Measurements from ENCODE around the gene RNF26.

DNA sequence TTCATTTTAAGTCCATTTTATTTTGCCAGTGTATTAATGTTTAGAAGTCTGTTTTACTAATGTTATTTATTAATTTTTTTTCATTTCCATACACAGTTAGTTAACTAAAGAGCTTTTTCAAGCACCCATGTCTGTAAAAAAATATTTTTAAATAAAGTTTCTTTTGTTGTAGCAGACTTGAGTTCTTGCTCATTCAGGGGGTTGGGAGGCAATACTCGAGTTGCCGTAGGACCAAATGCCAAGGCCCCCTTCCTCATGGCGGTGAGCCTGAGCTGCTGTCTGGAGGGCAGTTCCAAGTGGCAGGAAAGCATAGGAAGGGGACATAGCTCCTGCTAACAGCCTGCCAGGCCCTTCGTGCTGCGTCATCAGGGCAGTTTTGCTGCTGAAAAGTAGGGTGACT is 26.4 kb upstream of the RNF26 start:
- TF ChIP-seq, protein P1, sequence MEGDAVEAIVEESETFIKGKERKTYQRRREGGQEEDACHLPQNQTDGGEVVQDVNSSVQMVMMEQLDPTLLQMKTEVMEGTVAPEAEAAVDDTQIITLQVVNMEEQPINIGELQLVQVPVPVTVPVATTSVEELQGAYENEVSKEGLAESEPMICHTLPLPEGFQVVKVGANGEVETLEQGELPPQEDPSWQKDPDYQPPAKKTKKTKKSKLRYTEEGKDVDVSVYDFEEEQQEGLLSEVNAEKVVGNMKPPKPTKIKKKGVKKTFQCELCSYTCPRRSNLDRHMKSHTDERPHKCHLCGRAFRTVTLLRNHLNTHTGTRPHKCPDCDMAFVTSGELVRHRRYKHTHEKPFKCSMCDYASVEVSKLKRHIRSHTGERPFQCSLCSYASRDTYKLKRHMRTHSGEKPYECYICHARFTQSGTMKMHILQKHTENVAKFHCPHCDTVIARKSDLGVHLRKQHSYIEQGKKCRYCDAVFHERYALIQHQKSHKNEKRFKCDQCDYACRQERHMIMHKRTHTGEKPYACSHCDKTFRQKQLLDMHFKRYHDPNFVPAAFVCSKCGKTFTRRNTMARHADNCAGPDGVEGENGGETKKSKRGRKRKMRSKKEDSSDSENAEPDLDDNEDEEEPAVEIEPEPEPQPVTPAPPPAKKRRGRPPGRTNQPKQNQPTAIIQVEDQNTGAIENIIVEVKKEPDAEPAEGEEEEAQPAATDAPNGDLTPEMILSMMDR (IDR thresholded peaks at IDR 0.05; ENCODE audit: insufficient read depth, low read length, poor library complexity, severe bottlenecking): no peak
- TF ChIP-seq EZH2phosphoT487 (conservative IDR thresholded peaks at IDR 0.05; ENCODE audit: low read length): no peak
